Fibroblast of lung (primary cell): ENCODE measurements around the gene WDR44. TPM values are rescaled to one million over a fixed set of nuclear protein-coding genes. Genes with fewer than 3 reads are reported as not detected.
A peak's percentile ranks its signal among the peaks of the same experiment; 100 is the strongest.

Source experiments
- DNase-seq, 2 donors: peaks; one replicate each; pipeline versions ENCODE4 v3.0.0 to v3.0.0-alpha.2; 2010; ENCODE audit warnings: low read depth in 2 of 2
- H2AFZ ChIP-seq: 2 replicates; pipeline ENCODE4 v1.5.1; 2012; ENCODE audit warnings: low read length, control low read depth, inconsistent platforms
- H3K27ac ChIP-seq: 2 replicates; pipeline ENCODE4 v1.5.1; 2011; ENCODE audit warnings: low read length, control low read depth; ENCODE audit not compliant: insufficient read depth
- H3K27me3 ChIP-seq: 2 replicates; pipeline ENCODE4 v1.5.1; 2011; ENCODE audit warnings: mild to moderate bottlenecking, low read length; ENCODE audit not compliant: control insufficient read depth, insufficient read depth
- H3K36me3 ChIP-seq: 2 replicates; pipeline ENCODE4 v1.5.1; 2011; ENCODE audit warnings: low read length; ENCODE audit not compliant: control insufficient read depth, insufficient read depth
- H3K4me1 ChIP-seq: 2 replicates; pipeline ENCODE4 v1.5.1; 2011; ENCODE audit warnings: low read length; ENCODE audit not compliant: control insufficient read depth, insufficient read depth; ENCODE audit errors: extremely low read depth
- H3K4me2 ChIP-seq: 2 replicates; pipeline ENCODE4 v1.5.1; 2011; ENCODE audit warnings: low read length, control low read depth; ENCODE audit not compliant: insufficient read depth; ENCODE audit errors: extremely low read depth
- H3K4me3 ChIP-seq, 4 experiments: fragments of 200-600 bp in 1 of 4; sonication (generic) in 1 of 4; replicated peaks in 1 of 4; 2 replicates each; pipeline ENCODE4 v1.5.1; 2011 to 2016; ENCODE audit warnings: low read length in 4 of 4, low read depth in 3 of 4, mild to moderate bottlenecking in 3 of 4, control low read depth in 2 of 4, inconsistent platforms in 1 of 4, mixed read lengths in 1 of 4; ENCODE audit not compliant: insufficient read depth in 1 of 4; ENCODE audit errors: control extremely low read depth in 1 of 4
- H3K79me2 ChIP-seq: 2 replicates; pipeline ENCODE4 v1.5.1; 2012; ENCODE audit warnings: mild to moderate bottlenecking, low read length, inconsistent platforms; ENCODE audit not compliant: control insufficient read depth, insufficient read depth
- H3K9ac ChIP-seq: 2 replicates; pipeline ENCODE4 v1.5.1; 2011; ENCODE audit warnings: mild to moderate bottlenecking, low read length, control low read depth; ENCODE audit not compliant: insufficient read depth
- H3K9me3 ChIP-seq: 2 replicates; pipeline ENCODE4 v1.5.1; 2012; ENCODE audit warnings: low read depth, low read length; ENCODE audit not compliant: control insufficient read depth, insufficient read depth
- H4K20me1 ChIP-seq: 2 replicates; pipeline ENCODE4 v1.5.1; 2011; ENCODE audit warnings: low read length; ENCODE audit not compliant: control insufficient read depth, insufficient read depth; ENCODE audit errors: extremely low read depth
- EZH2 ChIP-seq: IDR thresholded peaks from 2 replicates; pipeline ENCODE4 v1.5.1; 2012; ENCODE audit warnings: low read length, control low read depth, mild to moderate bottlenecking; ENCODE audit errors: missing control alignments
- polyA plus RNA-seq, 2 donors: library from polyadenylated mRNA; depleted of rRNA in 1 of 2; stranded (reverse) in 1 of 2; unstranded in 1 of 2; fragments of >200 nt; gene quantifications; 2 replicates each; pipeline ENCODE4 v1.2.1, GENCODE V29; 2011 to 2012; ENCODE audit warnings: missing spikeins in 1 of 2
- total RNA-seq: library from RNA; depleted of rRNA; stranded (reverse); fragments of >200 nt; gene quantifications from 2 replicates; pipeline ENCODE4 v1.2.1, GENCODE V29; 2014
- TF ChIP-seq, protein P1 (sequence below), 2 donors: IDR thresholded peaks in 1 of 2; conservative IDR thresholded peaks in 1 of 2; 1 replicate in 1 of 2; 2 replicates in 1 of 2; pipeline ENCODE4 v1.5.1; 2011 to 2012; ENCODE audit warnings: low read length in 2 of 2, control low read depth in 1 of 2, inconsistent platforms in 1 of 2, low read depth in 1 of 2, mild to moderate bottlenecking in 1 of 2

WDR44 gene
- total and polyA plus RNA-seq, 2 donors (not counting 1 experiment from before 2014, with no cell fraction given): 15.0 to 20.6 TPM

DNA sequence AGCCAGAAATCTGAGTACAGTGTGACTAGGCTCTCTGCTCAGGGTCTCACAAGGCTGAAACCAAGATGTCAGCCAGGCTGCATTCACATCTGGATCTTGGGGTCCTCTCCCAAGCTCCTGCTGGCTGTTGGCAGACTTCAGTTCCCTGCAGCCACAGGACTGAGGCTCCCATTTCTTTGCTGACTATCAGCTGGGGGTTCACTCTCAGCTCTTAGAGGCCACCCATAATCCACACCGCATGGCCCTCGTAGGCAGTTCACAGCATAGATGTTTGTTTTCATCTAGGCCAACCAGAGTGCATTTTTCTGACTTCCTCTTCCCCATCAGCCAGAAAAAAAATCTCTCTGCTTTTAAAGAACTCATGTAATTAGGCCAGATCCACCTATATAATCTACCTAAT, 8.2 kb upstream of the WDR44 start:
- Histone ChIP-seq H4K20me1 (no peaks in the 10 kb centered on the region), H3K27me3 (no peaks in the 10 kb centered on the region), H3K4me2 (no peak overlapping the region), H3K27ac (no peak overlapping the region), H3K79me2 (no peaks in the 10 kb centered on the region), H3K4me1 (no peaks in the 10 kb centered on the region), H3K9me3 (no peaks in the 10 kb centered on the region), H3K9ac (no peak overlapping the region), H2AFZ (no peak overlapping the region), H3K36me3 (no peaks in the 10 kb centered on the region), H3K4me3 (no peak overlapping the region)
- no peak for DNase-seq
- TF ChIP-seq EZH2: no peak
- TF ChIP-seq, protein P1, sequence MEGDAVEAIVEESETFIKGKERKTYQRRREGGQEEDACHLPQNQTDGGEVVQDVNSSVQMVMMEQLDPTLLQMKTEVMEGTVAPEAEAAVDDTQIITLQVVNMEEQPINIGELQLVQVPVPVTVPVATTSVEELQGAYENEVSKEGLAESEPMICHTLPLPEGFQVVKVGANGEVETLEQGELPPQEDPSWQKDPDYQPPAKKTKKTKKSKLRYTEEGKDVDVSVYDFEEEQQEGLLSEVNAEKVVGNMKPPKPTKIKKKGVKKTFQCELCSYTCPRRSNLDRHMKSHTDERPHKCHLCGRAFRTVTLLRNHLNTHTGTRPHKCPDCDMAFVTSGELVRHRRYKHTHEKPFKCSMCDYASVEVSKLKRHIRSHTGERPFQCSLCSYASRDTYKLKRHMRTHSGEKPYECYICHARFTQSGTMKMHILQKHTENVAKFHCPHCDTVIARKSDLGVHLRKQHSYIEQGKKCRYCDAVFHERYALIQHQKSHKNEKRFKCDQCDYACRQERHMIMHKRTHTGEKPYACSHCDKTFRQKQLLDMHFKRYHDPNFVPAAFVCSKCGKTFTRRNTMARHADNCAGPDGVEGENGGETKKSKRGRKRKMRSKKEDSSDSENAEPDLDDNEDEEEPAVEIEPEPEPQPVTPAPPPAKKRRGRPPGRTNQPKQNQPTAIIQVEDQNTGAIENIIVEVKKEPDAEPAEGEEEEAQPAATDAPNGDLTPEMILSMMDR (conservative IDR thresholded peaks at IDR 0.05 in 1 of 2, IDR thresholded peaks at IDR 0.05 in 1 of 2; ENCODE audit: low read depth in 1 of 2, low read length in 2 of 2): no peak

GRCh38 chrX:118338930-118339329, 7.0 kb upstream of the WDR44 start:
- H3K4me3 ChIP-seq: no peak overlapping the region
- H3K36me3 ChIP-seq: no peaks in the 10 kb centered on the region
- no peaks in the 10 kb centered on the region for H3K4me1 ChIP-seq
- no peak overlapping the region for H3K4me2 ChIP-seq
- H4K20me1 ChIP-seq: no peaks in the 10 kb centered on the region
- H3K79me2 ChIP-seq: no peaks in the 10 kb centered on the region
- H3K9ac ChIP-seq: no peak overlapping the region
- H3K9me3 ChIP-seq: no peaks in the 10 kb centered on the region
- no peaks in the 10 kb centered on the region for H3K27me3 ChIP-seq
- DNase-seq: no peak
- TF ChIP-seq, protein P1 (conservative IDR thresholded peaks at IDR 0.05 in 1 of 2, IDR thresholded peaks at IDR 0.05 in 1 of 2; ENCODE audit: low read depth in 1 of 2, low read length in 2 of 2): no peak
- no peak for TF ChIP-seq EZH2
- H2AFZ ChIP-seq: no peak overlapping the region
- H3K27ac ChIP-seq: no peak overlapping the region

GRCh38 chrX:118345045-118345463, 852 bp upstream of the WDR44 start:
- no peaks in the 10 kb centered on the region for H4K20me1 ChIP-seq

More at GRCh38 chrX:118345045-118345463, 852 bp upstream of the WDR44 start:
- peak overlapping the region; percentile 64 for H3K9ac ChIP-seq
- H3K9me3 ChIP-seq: no peaks in the 10 kb centered on the region
- peak; percentile 58 to 86 for DNase-seq
- TF ChIP-seq EZH2: no peak
- TF ChIP-seq, protein P1 (conservative IDR thresholded peaks at IDR 0.05 in 1 of 2, IDR thresholded peaks at IDR 0.05 in 1 of 2; ENCODE audit: low read depth in 1 of 2, low read length in 2 of 2): no peak
- peak overlapping the region; percentile 88 for H3K4me2 ChIP-seq
- peak overlapping the region; percentile 93 for H3K27ac ChIP-seq
- H3K36me3 ChIP-seq: no peaks in the 10 kb centered on the region
- H2AFZ ChIP-seq: peak overlapping the region; percentile 26
- peak overlapping the region; percentile 46 to 70 (median 59) for H3K4me3 ChIP-seq
- peaks cover 2% of the 10 kb centered on the region for H3K4me1 ChIP-seq
- no peaks in the 10 kb centered on the region for H3K27me3 ChIP-seq
- peaks cover 35% of the 10 kb centered on the region for H3K79me2 ChIP-seq
